CD4-positive, alpha-beta T cell treated with Interferon gamma for 1 hour (primary cell): ENCODE data around the gene TMEM30A.

ENCODE experiments used
- DNase-seq: peaks from one replicate; pipeline ENCODE4 v3.0.0-alpha.2; 2020

Gene TMEM30A

GRCh38 chr6:75211920-75212590 is 72.5 kb downstream of the TMEM30A start:
- DNase-seq = no peak

DNA sequence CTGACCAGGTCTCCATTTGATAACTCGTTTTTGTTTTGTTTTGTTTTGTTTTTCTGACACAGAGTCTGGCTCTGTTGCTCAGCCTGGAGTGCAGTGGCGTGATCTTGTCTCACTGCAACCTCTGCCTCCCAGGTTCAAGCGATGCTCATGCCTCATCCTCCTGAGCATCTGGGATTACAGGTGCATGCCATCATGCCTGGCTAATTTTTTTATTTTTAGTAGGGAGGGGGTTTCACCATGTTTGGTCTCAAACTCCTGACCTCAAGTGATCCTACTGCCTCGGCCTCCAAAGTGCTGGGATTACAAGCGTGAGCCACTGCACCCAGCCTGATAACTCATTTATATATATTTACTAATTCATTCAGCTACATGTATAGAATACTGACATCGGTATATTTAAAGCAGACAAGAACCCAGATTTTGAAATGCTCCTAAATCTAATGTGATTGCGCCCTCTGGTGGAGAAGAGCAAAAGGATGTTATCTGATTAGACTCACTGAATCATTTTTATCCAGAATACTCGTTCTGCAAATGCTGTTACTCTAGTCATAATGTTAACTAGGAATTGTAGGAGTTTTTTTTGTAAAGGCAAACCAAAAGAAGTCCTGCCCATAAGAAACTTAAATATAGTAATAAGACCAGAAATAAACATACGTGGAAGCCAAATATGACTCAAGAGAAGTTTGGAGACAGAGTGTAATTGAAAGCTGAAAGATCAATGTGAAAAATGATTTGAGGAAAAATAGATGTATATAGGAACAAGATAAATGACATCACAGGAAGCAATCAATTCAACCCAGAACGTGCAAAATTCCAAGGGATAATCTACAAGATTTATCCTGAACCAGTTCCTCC is 73.5 kb downstream of the TMEM30A start:
- no peak for DNase-seq

- DNase-seq = no peak
These were observed 75.3 kb downstream of the TMEM30A start for GRCh38 chr6:75209184-75209723.

GRCh38 chr6:75208298-75209183 is 76.1 kb downstream of the TMEM30A start:
- DNase-seq = peak; percentile 73

DNA sequence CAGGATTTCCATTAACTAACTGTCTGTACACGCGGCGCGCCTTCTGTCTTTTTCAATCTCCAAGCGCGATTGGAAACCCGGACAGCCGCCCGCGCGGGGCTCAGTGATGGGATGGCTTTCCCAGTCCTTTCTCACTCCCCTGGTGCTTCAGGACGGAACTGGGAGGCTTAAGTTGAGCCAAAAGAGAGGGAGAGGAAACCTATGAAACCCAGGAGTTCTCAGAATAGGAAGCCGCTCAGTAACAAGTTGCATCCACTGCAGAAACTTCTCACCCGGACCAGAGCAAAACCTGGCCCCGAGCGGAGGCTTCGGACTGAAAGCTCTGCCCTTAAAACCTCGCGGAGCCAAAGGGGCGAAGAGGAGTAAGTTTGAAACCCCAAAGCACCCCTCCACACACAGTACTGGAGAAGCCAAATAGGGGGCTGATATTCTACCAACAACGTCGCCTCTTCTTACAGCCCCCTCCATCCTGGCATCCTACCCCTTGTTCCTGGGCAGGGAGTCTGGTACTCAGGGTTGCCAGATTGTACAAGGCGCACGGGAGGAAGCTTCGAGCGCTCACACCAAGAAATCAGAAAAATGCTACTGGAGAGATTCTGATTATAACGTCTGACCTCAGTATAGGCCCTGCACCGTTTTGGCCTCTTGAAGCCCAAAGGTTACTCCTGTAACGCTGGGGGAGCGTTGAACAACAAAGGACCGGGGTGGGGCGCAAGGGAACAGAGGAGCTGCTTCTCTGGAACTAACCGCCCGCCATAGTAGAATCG is 77.8 kb downstream of the TMEM30A start:
- DNase-seq = no peak

DNA sequence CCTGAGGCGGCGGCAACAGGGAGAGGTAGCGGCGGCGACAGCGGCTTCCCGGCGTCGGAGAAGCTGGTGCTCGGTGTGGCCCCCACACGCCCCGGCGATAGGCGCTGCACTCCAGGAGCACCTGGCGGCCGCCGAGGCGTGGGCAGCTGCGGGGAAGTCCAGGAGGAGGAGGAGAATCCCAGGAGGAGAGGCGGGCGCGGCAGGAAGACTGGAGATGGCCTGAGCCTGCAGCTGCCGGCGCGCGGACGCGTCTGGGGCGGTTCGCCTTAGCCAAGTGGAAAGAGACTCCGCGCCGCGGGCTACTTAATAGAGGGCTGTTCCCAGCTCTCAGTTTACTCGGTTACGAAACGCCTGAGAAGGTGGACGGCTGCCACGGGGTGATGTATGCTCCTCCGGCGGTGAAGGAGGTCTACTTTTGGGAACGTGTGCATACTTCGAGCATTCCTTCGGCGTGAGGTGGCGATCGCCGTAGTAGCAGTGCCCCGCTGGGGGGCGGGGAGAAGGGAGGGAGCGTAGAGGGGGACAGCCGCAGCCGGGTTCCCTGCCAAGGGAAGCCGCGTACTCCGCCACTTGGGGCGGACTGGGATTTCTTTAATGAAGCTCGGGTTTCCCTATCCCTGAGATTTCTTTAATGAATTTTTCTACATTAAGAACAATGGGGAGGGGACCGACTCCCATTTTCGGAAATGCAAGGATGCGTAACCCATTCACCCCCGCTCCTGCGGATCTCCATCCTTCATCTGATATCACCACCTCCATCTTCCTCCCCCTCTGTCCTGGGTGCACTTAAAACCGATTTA is 78.6 kb downstream of the TMEM30A start, which contains the start of gene COL12A1:
COL12A1 (minus strand) TSS at position 278 of the 800 bp plus-strand sequence. CDS start 3,261 bp downstream, outside the sequence.
- DNase-seq = no peak

DNA sequence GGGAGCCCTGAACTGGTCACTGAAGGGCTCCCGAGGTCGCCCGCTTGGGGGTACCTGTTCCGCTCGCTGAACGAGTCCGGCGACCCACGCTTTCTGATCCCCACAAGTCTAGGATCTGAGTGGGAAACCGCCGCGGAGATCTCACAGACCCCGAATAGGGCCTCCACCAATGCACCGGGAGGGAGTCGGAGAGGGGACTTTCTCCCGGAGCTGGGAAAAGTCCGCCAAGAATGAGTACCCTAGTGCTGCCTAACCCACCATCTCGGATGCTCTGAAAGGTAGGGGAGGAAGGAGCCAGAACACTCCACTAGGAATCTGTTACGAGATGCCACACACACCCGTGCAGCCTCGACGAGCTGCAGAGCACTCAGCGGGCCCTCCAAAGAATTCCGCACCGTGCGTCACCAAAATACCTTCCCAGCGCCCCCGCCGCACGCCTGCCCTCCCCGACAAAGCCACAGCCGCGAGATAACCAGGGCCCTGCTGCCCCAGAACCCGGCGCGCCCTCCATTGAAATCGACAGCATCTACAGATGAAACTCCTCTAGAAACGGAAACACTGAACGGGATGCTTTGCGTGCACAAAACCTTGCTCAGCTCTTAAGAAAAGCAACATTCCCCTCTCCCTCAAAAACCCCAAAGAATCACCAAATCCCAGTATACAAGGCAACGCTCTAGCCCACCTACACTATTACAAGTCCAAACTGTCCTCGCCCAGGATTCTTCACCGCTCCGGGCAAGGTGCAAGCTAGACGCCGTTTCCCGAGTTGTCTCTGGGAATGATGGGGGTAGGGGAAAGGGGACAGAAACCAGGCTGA is 79.4 kb downstream of the TMEM30A start:
- no peak for DNase-seq

DNA sequence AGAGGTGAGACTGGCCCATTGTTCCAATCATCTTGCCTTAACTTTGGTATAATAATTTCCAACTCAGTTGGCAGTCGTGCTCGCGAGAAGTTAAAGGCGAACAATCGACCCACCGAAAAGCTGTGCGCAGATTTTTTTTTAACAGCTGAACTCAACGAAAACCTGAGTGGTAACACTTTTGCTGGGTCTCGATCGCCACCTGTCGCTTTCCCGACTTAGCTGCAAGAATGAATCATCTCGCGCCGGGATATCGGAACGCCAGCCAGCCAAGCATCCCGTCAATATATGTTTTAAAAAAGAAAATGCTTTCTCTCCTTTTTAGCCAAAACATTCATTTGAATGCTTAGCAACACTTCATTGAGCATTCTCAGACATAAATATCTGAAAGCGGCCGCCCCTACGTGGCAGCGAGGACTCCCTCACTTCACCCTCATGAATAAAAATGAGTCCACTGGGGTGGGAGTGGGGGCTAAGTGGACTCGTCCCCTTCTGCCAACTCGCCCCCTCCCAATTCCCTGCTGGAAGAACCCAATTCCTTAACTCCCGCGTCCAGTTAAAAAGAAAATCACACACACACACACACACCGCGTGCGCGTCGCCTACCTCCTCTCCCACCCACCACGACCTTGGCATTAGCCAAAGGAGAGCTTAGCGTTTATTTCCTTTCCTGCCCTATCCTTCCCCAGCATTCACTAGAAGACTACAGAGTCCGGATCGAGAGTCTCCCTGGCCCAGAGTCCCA is 80.2 kb downstream of the TMEM30A start:
- DNase-seq = no peak

DNA sequence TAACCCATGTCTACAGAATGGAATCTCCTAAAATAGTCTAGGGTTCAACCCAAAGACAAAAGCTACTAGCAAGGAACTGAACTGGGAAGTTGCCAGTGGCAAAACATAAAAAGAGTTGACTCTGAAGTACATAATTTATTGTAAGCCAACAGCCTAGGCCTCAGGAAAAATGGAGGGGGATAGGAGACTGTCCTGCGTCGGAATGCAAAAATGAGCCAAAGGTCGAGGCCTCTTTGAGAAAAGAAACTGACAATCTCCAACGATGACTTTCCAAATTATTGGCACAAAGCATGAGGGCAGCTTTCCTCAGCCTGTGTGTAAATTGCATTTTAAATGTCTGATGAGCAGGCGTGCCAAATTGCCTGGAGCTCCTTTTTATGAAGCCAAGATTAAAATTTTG is 80.9 kb downstream of the TMEM30A start:
- no peak for DNase-seq
